Measurements from ENCODE around the gene PPP1R14B. TPM values are rescaled to one million over a fixed set of nuclear protein-coding genes. Genes with fewer than 3 reads are reported as not detected.
"Not testable (repeated sequence)": the region's sequence is repeated elsewhere in the genome, so short reads cannot be mapped to it uniquely, and the experiment has no call there.

The PPP1R14B gene
- total RNA-seq, 1 experiment from 2014 or later, result 435 TPM

- H3K79me2 ChIP-seq (ENCODE audit: low read depth), result peaks cover 39% of the 10 kb centered on the region
Observed at GRCh38 chr11:64248578-64248977, 1.8 kb upstream of the PPP1R14B start.

GRCh38 chr11:64247729-64248531, 1.2 kb upstream of the PPP1R14B start:
- Histone ChIP-seq H3K4me2 (peak overlapping the region; percentile 90), H3K9me3 (ENCODE audit: insufficient read depth, low read depth) (no peaks in the 10 kb centered on the region), H3K4me1 (replicated peaks; ENCODE audit: insufficient read depth) (peaks cover 19% of the 10 kb centered on the region), H2AFZ (peak overlapping the region; percentile 66), H3K9me2 (ENCODE audit: insufficient read depth) (no peaks in the 10 kb centered on the region), H3K4me3 (peak overlapping the region; percentile 70), H4K20me1 (ENCODE audit: insufficient read depth) (0 out of 2 replicates have a peak, but pooled peaks cover 7% of the 10 kb centered on the region), H3K36me3 (ENCODE audit: low read depth) (peaks cover 10% of the 10 kb centered on the region; the same call in 1 of the 2 replicates), H3K27me3 (ENCODE audit: insufficient read depth, low read depth) (no peaks in the 10 kb centered on the region), H3K27ac (no peak overlapping the region), H3F3A (ENCODE audit: insufficient read depth, low read depth) (peaks cover 70% of the 10 kb centered on the region), H3K79me2 (ENCODE audit: low read depth) (peaks cover 42% of the 10 kb centered on the region)
- no peak for TF ChIP-seq EZH2 (IDR thresholded peaks at IDR 0.05; ENCODE audit: low read depth)
- TF ChIP-seq, protein P1, sequence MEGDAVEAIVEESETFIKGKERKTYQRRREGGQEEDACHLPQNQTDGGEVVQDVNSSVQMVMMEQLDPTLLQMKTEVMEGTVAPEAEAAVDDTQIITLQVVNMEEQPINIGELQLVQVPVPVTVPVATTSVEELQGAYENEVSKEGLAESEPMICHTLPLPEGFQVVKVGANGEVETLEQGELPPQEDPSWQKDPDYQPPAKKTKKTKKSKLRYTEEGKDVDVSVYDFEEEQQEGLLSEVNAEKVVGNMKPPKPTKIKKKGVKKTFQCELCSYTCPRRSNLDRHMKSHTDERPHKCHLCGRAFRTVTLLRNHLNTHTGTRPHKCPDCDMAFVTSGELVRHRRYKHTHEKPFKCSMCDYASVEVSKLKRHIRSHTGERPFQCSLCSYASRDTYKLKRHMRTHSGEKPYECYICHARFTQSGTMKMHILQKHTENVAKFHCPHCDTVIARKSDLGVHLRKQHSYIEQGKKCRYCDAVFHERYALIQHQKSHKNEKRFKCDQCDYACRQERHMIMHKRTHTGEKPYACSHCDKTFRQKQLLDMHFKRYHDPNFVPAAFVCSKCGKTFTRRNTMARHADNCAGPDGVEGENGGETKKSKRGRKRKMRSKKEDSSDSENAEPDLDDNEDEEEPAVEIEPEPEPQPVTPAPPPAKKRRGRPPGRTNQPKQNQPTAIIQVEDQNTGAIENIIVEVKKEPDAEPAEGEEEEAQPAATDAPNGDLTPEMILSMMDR (conservative IDR thresholded peaks at IDR 0.05), result no peak
- POLR2A ChIA-PET (ENCODE audit: unreplicated experiment), result interaction anchor here (0.6 kb wide), 1 partner anchor 63 kb away, joined by 5 read pairs; no protein-coding TSS in a partner anchor
- CTCF ChIA-PET, result interaction anchor here (1.1 to 1.6 kb wide), 2 partner anchors 22 to 107 kb away, joined by 3 read pairs; partner anchors contain the start of genes NUDT22 and TRPT1
- intact Hi-C loops (cut with micrococcal nuclease; ENCODE audit: unreplicated experiment), result loop anchor here (1.0 kb wide), 1 partner anchor 22 kb away; no protein-coding TSS in a partner anchor
- no peak for DNase-seq
- BruUV-seq (replicated peaks), result no TSS peak

More at GRCh38 chr11:64248578-64248977, 1.8 kb upstream of the PPP1R14B start:
- intact Hi-C loops (cut with micrococcal nuclease; ENCODE audit: unreplicated experiment), result no loop called here
- H3K4me2 ChIP-seq, result no peak overlapping the region
- no peak overlapping the region for H3K4me3 ChIP-seq
- no peak overlapping the region for H3K27ac ChIP-seq
- ChIA-PET CTCF (interaction anchor here (1.6 kb wide), 1 partner anchor 22 kb away, joined by 3 read pairs; the partner anchor contains the start of genes NUDT22 and TRPT1), POLR2A (ENCODE audit: unreplicated experiment) (no interaction called here)
- peaks cover 68% of the 10 kb centered on the region for H3F3A ChIP-seq (ENCODE audit: insufficient read depth, low read depth)
- no peaks in the 10 kb centered on the region for H3K9me2 ChIP-seq (ENCODE audit: insufficient read depth)
- no peak for DNase-seq
- 0 out of 2 replicates have a peak, but pooled peaks cover 11% of the 10 kb centered on the region for H4K20me1 ChIP-seq (ENCODE audit: insufficient read depth)
- no peak for TF ChIP-seq EZH2 (IDR thresholded peaks at IDR 0.05; ENCODE audit: low read depth)
- TF ChIP-seq, protein P1 (conservative IDR thresholded peaks at IDR 0.05), result no peak
- H3K9me3 ChIP-seq (ENCODE audit: insufficient read depth, low read depth), result no peaks in the 10 kb centered on the region
- peaks cover 3% of the 10 kb centered on the region; the same call in 1 of the 2 replicates for H3K36me3 ChIP-seq (ENCODE audit: low read depth)
- no TSS peak for BruUV-seq (replicated peaks)
- H3K27me3 ChIP-seq (ENCODE audit: insufficient read depth, low read depth), result no peaks in the 10 kb centered on the region
- no peak overlapping the region for H2AFZ ChIP-seq
- peaks cover 14% of the 10 kb centered on the region for H3K4me1 ChIP-seq (replicated peaks; ENCODE audit: insufficient read depth)

DNA sequence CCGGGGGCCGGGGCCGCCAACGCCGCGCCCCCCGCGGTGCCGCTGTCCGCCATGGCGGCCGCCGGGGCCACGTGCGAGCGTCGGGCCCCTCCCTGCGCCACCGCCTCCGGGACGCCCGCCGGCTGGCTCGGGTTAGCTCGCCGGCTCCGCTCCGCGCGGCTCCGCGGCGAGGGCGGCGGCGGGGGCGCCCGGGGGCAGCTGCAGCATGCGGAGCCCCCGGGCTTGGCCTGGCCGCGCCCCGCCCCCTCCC, 197 bp downstream of the PPP1R14B start:
- ChIA-PET POLR2A (ENCODE audit: unreplicated experiment) (interaction anchor here (0.6 to 0.9 kb wide), 5 partner anchors 19 to 639 kb away, joined by 3 to 8 read pairs (median 6); partner anchors contain the start of gene FERMT3), CTCF (interaction anchor here (0.6 to 0.7 kb wide), 2 partner anchors 54 to 57 kb away, joined by 3 to 4 read pairs; no protein-coding TSS in a partner anchor)
- H3K27me3 ChIP-seq (ENCODE audit: insufficient read depth, low read depth); DNase-seq; H3K9me2 ChIP-seq (ENCODE audit: insufficient read depth); intact Hi-C loops (cut with micrococcal nuclease; ENCODE audit: unreplicated experiment); H3K9me3 ChIP-seq (ENCODE audit: insufficient read depth, low read depth); H2AFZ ChIP-seq; BruUV-seq (replicated peaks); H4K20me1 ChIP-seq (ENCODE audit: insufficient read depth): not testable (repeated sequence)
- Histone ChIP-seq H3K4me1 (replicated peaks; ENCODE audit: insufficient read depth) (peaks cover 26% of the 10 kb centered on the region), H3F3A (ENCODE audit: insufficient read depth, low read depth) (peaks cover 67% of the 10 kb centered on the region), H3K27ac (peak overlapping the region; percentile 86), H3K79me2 (ENCODE audit: low read depth) (peaks cover 45% of the 10 kb centered on the region), H3K36me3 (ENCODE audit: low read depth) (peaks cover 10% of the 10 kb centered on the region; the same call in 1 of the 2 replicates), H3K4me3 (peak overlapping the region; percentile 79; the same call in 1 of the 2 replicates), H3K4me2 (peak overlapping the region; percentile 85; the same call in 1 of the 2 replicates)
